Neural crest cell (in vitro differentiated cells): ENCODE results near the gene ARHGEF40. TPM values are rescaled to one million over a fixed set of nuclear protein-coding genes. Genes with fewer than 3 reads are reported as not detected.
A peak's percentile ranks its signal among the peaks of the same experiment; 100 is the strongest.

Experiments used
- DNase-seq: peaks from one replicate; pipeline ENCODE4 v3.0.0; 2021; ENCODE audit warnings: low read depth, mixed read lengths, low spot score
- H3K27ac Mint-ChIP-seq: one replicate; pipeline ENCODE4 v1.8.0; 2021; ENCODE audit warnings: mild to moderate bottlenecking, mixed read lengths; ENCODE audit not compliant: unreplicated experiment
- H3K27me3 Mint-ChIP-seq: 2 replicates; pipeline ENCODE4 v1.8.0; 2021; ENCODE audit warnings: low read depth, mild to moderate bottlenecking, mixed read lengths
- H3K36me3 Mint-ChIP-seq: 2 replicates; pipeline ENCODE4 v1.8.0; 2021; ENCODE audit warnings: low read depth, mild to moderate bottlenecking, mixed read lengths
- H3K4me1 Mint-ChIP-seq: 2 replicates; pipeline ENCODE4 v1.8.0; 2021; ENCODE audit warnings: mixed read lengths
- H3K4me3 Mint-ChIP-seq: one replicate; pipeline ENCODE4 v1.8.0; 2021; ENCODE audit warnings: mild to moderate bottlenecking, mixed read lengths
- H3K9me3 Mint-ChIP-seq: 2 replicates; pipeline ENCODE4 v1.8.0; 2021; ENCODE audit warnings: mixed read lengths
- CTCF ChIP-seq: fragments of 200-600 bp; sonication (generic); conservative IDR thresholded peaks from 2 replicates; pipeline ENCODE4 v1.5.0; 2021; ENCODE audit warnings: antibody characterized with exemption, mild to moderate bottlenecking
- total RNA-seq: library from RNA; stranded (reverse); gene quantifications from 2 replicates; pipeline ENCODE4 v1.2.1, GENCODE V29; 2021

Gene ARHGEF40
- total RNA-seq, 1 donor from 2014 or later: 73.8 TPM

- H3K27ac Mint-ChIP-seq: no peak within 1 kb of the TSS
Observed at GRCh38 chr14:21024585-21025370, 45.3 kb upstream of the ARHGEF40 start, which contains the start of gene NDRG2. NDRG2 (minus strand) TSS chr14:21025061; CDS start chr14:21023315, 1,746 bp downstream.

GRCh38 chr14:21025371-21026273 lies 44.5 kb upstream of the ARHGEF40 start:
- H3K9me3 Mint-ChIP-seq: no peaks in the 10 kb centered on the region
- peak overlapping the region; percentile 91 for H3K4me3 Mint-ChIP-seq
- peak; percentile 23 for DNase-seq
- H3K36me3 Mint-ChIP-seq: no peaks in the 10 kb centered on the region
- no peak overlapping the region for H3K27ac Mint-ChIP-seq
- no peak for TF ChIP-seq CTCF
- peaks cover 44% of the 10 kb centered on the region for H3K27me3 Mint-ChIP-seq
- H3K4me1 Mint-ChIP-seq: peaks cover 19% of the 10 kb centered on the region

More at GRCh38 chr14:21024585-21025370, 45.3 kb upstream of the ARHGEF40 start, which contains the start of gene NDRG2:
- H3K4me3 Mint-ChIP-seq: peak within 1 kb of the TSS; percentile 91
- peak; percentile 71 for DNase-seq
- peaks cover 19% of the 10 kb centered on the region for H3K4me1 Mint-ChIP-seq
- no peaks in the 10 kb centered on the region for H3K36me3 Mint-ChIP-seq
- peaks cover 44% of the 10 kb centered on the region for H3K27me3 Mint-ChIP-seq
- TF ChIP-seq CTCF: no peak
- H3K9me3 Mint-ChIP-seq: no peaks in the 10 kb centered on the region

- Mint-ChIP-seq H3K4me3 (peak overlapping the region; percentile 91), H3K27me3 (peaks cover 43% of the 10 kb centered on the region), H3K9me3 (no peaks in the 10 kb centered on the region), H3K4me1 (peaks cover 19% of the 10 kb centered on the region), H3K27ac (no peak overlapping the region), H3K36me3 (no peaks in the 10 kb centered on the region)
- DNase-seq: no peak
- no peak for TF ChIP-seq CTCF
Observed at GRCh38 chr14:21026274-21026987, 43.7 kb upstream of the ARHGEF40 start.

GRCh38 chr14:21026988-21027315 lies 43.2 kb upstream of the ARHGEF40 start:
- Mint-ChIP-seq H3K27me3 (peaks cover 45% of the 10 kb centered on the region), H3K27ac (no peak overlapping the region), H3K4me1 (peaks cover 19% of the 10 kb centered on the region), H3K36me3 (no peaks in the 10 kb centered on the region), H3K4me3 (peak overlapping the region; percentile 69), H3K9me3 (no peaks in the 10 kb centered on the region)
- DNase-seq: no peak
- no peak for TF ChIP-seq CTCF

GRCh38 chr14:21029917-21030316 lies 40.2 kb upstream of the ARHGEF40 start, which contains the start of gene TPPP2:
TPPP2 (plus strand) TSS chr14:21030217; CDS start chr14:21030582, 365 bp downstream.
- TF ChIP-seq CTCF: no peak
- peaks cover 17% of the 10 kb centered on the region for H3K27me3 Mint-ChIP-seq
- H3K4me1 Mint-ChIP-seq: peaks cover 4% of the 10 kb centered on the region

More at GRCh38 chr14:21029917-21030316, 40.2 kb upstream of the ARHGEF40 start, which contains the start of gene TPPP2:
- Mint-ChIP-seq H3K27ac (no peak within 1 kb of the TSS), H3K36me3 (no peaks in the 10 kb centered on the region), H3K4me3 (no peak within 1 kb of the TSS), H3K9me3 (no peaks in the 10 kb centered on the region)
- no peak for DNase-seq
